ENCODE results near the gene CHL1. TPM values are rescaled to one million over a fixed set of nuclear protein-coding genes. Genes with fewer than 3 reads are reported as not detected.

CHL1 gene
- total RNA-seq, 1 experiment from 2014 or later = not detected

GRCh38 chr3:427128-427527 is 230.6 kb downstream of the CHL1 start:
- POLR2A ChIA-PET = no interaction called here
- intact Hi-C loops (cut with micrococcal nuclease; ENCODE audit: unreplicated experiment) = no loop called here
- Histone ChIP-seq H3K4me3 (ENCODE audit: low read depth, low read length) (no peak overlapping the region), H3K36me3 (ENCODE audit: control insufficient read depth, insufficient read depth, low read length) (no peaks in the 10 kb centered on the region), H3K9me3 (no peaks in the 10 kb centered on the region), H3K27me3 (replicated peaks; ENCODE audit: control insufficient read depth, insufficient read depth, low read length) (no peaks in the 10 kb centered on the region), H3K4me1 (no peaks in the 10 kb centered on the region)
- DNase-seq = no peak
- Mint-ChIP-seq H3K27ac (ENCODE audit: unreplicated experiment) (no peak overlapping the region), H3K36me3 (ENCODE audit: insufficient read depth, unreplicated experiment) (no peaks in the 10 kb centered on the region), H3K9me3 (ENCODE audit: unreplicated experiment) (no peaks in the 10 kb centered on the region), H3K4me1 (ENCODE audit: low read depth, unreplicated experiment) (no peaks in the 10 kb centered on the region), H3K4me3 (ENCODE audit: unreplicated experiment) (no peak overlapping the region), H3K27me3 (ENCODE audit: insufficient read depth, unreplicated experiment) (no peaks in the 10 kb centered on the region)
- TF ChIP-seq CTCF (IDR thresholded peaks at IDR 0.05; ENCODE audit: insufficient read depth in 1 of 2, low read depth in 1 of 2, low read length in 1 of 2, severe bottlenecking in 1 of 2, unreplicated experiment in 1 of 2) = no peak
- BruUV-seq (replicated peaks) = no TSS peak
- CTCF ChIA-PET = no interaction called here

GRCh38 chr3:430186-430585 is 233.6 kb downstream of the CHL1 start:
- Histone ChIP-seq H3K4me1 (no peaks in the 10 kb centered on the region), H3K36me3 (ENCODE audit: control insufficient read depth, insufficient read depth, low read length) (no peaks in the 10 kb centered on the region), H3K4me3 (ENCODE audit: low read depth, low read length) (no peak overlapping the region), H3K27me3 (replicated peaks; ENCODE audit: control insufficient read depth, insufficient read depth, low read length) (no peaks in the 10 kb centered on the region), H3K9me3 (no peaks in the 10 kb centered on the region)
- POLR2A ChIA-PET = no interaction called here
- no peak for DNase-seq
- H3K4me3 Mint-ChIP-seq (ENCODE audit: unreplicated experiment) = no peak overlapping the region
- no peaks in the 10 kb centered on the region for H3K9me3 Mint-ChIP-seq (ENCODE audit: unreplicated experiment)
- H3K4me1 Mint-ChIP-seq (ENCODE audit: low read depth, unreplicated experiment) = no peaks in the 10 kb centered on the region
- no peak overlapping the region for H3K27ac Mint-ChIP-seq (ENCODE audit: unreplicated experiment)
- no peak for TF ChIP-seq CTCF (IDR thresholded peaks at IDR 0.05; ENCODE audit: insufficient read depth in 1 of 2, low read depth in 1 of 2, low read length in 1 of 2, severe bottlenecking in 1 of 2, unreplicated experiment in 1 of 2)
- CTCF ChIA-PET = no interaction called here
- intact Hi-C loops (cut with micrococcal nuclease; ENCODE audit: unreplicated experiment) = no loop called here
- H3K36me3 Mint-ChIP-seq (ENCODE audit: insufficient read depth, unreplicated experiment) = no peaks in the 10 kb centered on the region
- BruUV-seq (replicated peaks) = no TSS peak
- H3K27me3 Mint-ChIP-seq (ENCODE audit: insufficient read depth, unreplicated experiment) = no peaks in the 10 kb centered on the region

- CTCF ChIA-PET = no interaction called here
- DNase-seq = no peak
- no peak overlapping the region for H3K27ac Mint-ChIP-seq (ENCODE audit: unreplicated experiment)
- Histone ChIP-seq H3K9me3 (no peaks in the 10 kb centered on the region), H3K4me3 (ENCODE audit: low read depth, low read length) (no peak overlapping the region), H3K36me3 (ENCODE audit: control insufficient read depth, insufficient read depth, low read length) (no peaks in the 10 kb centered on the region), H3K4me1 (no peaks in the 10 kb centered on the region), H3K27me3 (replicated peaks; ENCODE audit: control insufficient read depth, insufficient read depth, low read length) (no peaks in the 10 kb centered on the region)
- no peak for TF ChIP-seq CTCF (IDR thresholded peaks at IDR 0.05; ENCODE audit: insufficient read depth in 1 of 2, low read depth in 1 of 2, low read length in 1 of 2, severe bottlenecking in 1 of 2, unreplicated experiment in 1 of 2)
- BruUV-seq (replicated peaks) = no TSS peak
- POLR2A ChIA-PET = no interaction called here
- H3K9me3 Mint-ChIP-seq (ENCODE audit: unreplicated experiment) = no peaks in the 10 kb centered on the region
- H3K27me3 Mint-ChIP-seq (ENCODE audit: insufficient read depth, unreplicated experiment) = no peaks in the 10 kb centered on the region
- no peaks in the 10 kb centered on the region for H3K36me3 Mint-ChIP-seq (ENCODE audit: insufficient read depth, unreplicated experiment)
- H3K4me1 Mint-ChIP-seq (ENCODE audit: low read depth, unreplicated experiment) = no peaks in the 10 kb centered on the region
- intact Hi-C loops (cut with micrococcal nuclease; ENCODE audit: unreplicated experiment) = no loop called here
- no peak overlapping the region for H3K4me3 Mint-ChIP-seq (ENCODE audit: unreplicated experiment)
Measured at GRCh38 chr3:435161-435560, 238.6 kb downstream of the CHL1 start.
